Measurements from ENCODE around the gene SORBS1. TPM values are rescaled to one million over a fixed set of nuclear protein-coding genes. Genes with fewer than 3 reads are reported as not detected.

The SORBS1 gene
- 0.44 and 1.3 TPM in 2 replicates for total RNA-seq

GRCh38 chr10:95561177-95561863 is at the start of gene SORBS1:
Gene SORBS1 (minus strand): TSS chr10:95561371. CDS start chr10:95441135, 120,236 bp downstream.

GRCh38 chr10:95290461-95291364 is 270.5 kb downstream of the SORBS1 start, which contains the start of gene PDLIM1:
Gene PDLIM1 (minus strand): TSS chr10:95291003. CDS start chr10:95290915, 88 bp downstream.

Other genes starting within 250 kb of the SORBS1 start
- 102 and 120 TPM in 2 replicates for gene ALDH18A1, start 95.3 kb upstream of the SORBS1 start, total RNA-seq
- gene TCTN3, start 132.6 kb upstream of the SORBS1 start, total RNA-seq: 26.0 and 45.8 TPM in 2 replicates
- gene ENTPD1, start 194.8 kb upstream of the SORBS1 start, total RNA-seq: 1.1 TPM in 1 of 2 replicates, not detected in the other